HEK293 (cell line): ENCODE measurements around the gene GUK1.

Experiments used
- ZNF121 ChIP-seq: fragments of 450-650 bp; formaldehyde crosslinking; IDR thresholded peaks from 2 replicates; pipeline ENCODE4 v1.5.1; 2016; ENCODE audit warnings: missing biosample characterization, missing genetic modification characterization
- ZNF133 ChIP-seq: fragments of 450-650 bp; formaldehyde crosslinking; IDR thresholded peaks from 2 replicates; pipeline ENCODE4 v1.5.1; 2016; ENCODE audit warnings: missing biosample characterization, missing genetic modification characterization
- ZNF140 ChIP-seq: fragments of 450-650 bp; formaldehyde crosslinking; IDR thresholded peaks from 2 replicates; pipeline ENCODE4 v1.5.1; 2016; ENCODE audit warnings: missing biosample characterization, missing genetic modification characterization
- ZNF23 ChIP-seq: fragments of 450-650 bp; formaldehyde crosslinking; IDR thresholded peaks from 2 replicates; pipeline ENCODE4 v1.5.1; 2016; ENCODE audit warnings: missing biosample characterization, missing genetic modification characterization, borderline replicate concordance
- ZNF274 ChIP-seq, 2 experiments: fragments of 200-500 bp in 1 of 2; fragments of 450-650 bp in 1 of 2; sonication (Bioruptor generic) in 1 of 2; formaldehyde crosslinking in 1 of 2; IDR thresholded peaks; 2 replicates each; pipeline versions ENCODE4 v1.5.1 to v1.6.1; 2014 to 2016; ENCODE audit warnings: borderline replicate concordance in 1 of 2, inconsistent platforms in 1 of 2, low read length in 1 of 2, missing biosample characterization in 1 of 2, missing genetic modification characterization in 1 of 2
- ZNF37A ChIP-seq: fragments of 450-650 bp; IDR thresholded peaks from 2 replicates; pipeline ENCODE4 v1.5.1; 2018; ENCODE audit warnings: missing biosample characterization, missing genetic modification characterization
- ZNF423 ChIP-seq: fragments of 450-650 bp; formaldehyde crosslinking; IDR thresholded peaks from 2 replicates; pipeline ENCODE4 v1.5.1; 2016; ENCODE audit warnings: missing biosample characterization, missing genetic modification characterization
- ZNF660 ChIP-seq: fragments of 450-650 bp; IDR thresholded peaks from 2 replicates; pipeline ENCODE4 v1.5.1; 2018; ENCODE audit warnings: missing biosample characterization, mild to moderate bottlenecking, missing genetic modification characterization
- ZNF664 ChIP-seq: fragments of 450-650 bp; formaldehyde crosslinking; IDR thresholded peaks from 2 replicates; pipeline ENCODE4 v1.5.1; 2016; ENCODE audit warnings: missing biosample characterization, missing genetic modification characterization
- TF ChIP-seq, protein P1 (sequence below): fragments of 450-650 bp; formaldehyde crosslinking; IDR thresholded peaks from 2 replicates; pipeline ENCODE4 v1.5.1; 2016; ENCODE audit warnings: missing biosample characterization, missing genetic modification characterization
- TF ChIP-seq, protein P2 (sequence below): fragments of 450-650 bp; formaldehyde crosslinking; IDR thresholded peaks from 2 replicates; pipeline ENCODE4 v1.5.1; 2017; ENCODE audit warnings: missing biosample characterization, missing genetic modification characterization
- TF ChIP-seq, protein P3 (sequence below): fragments of 450-650 bp; formaldehyde crosslinking; IDR thresholded peaks from 2 replicates; pipeline ENCODE4 v1.5.1; 2016; ENCODE audit warnings: missing biosample characterization, missing genetic modification characterization
- TF ChIP-seq, protein P4 (sequence below): fragments of 450-650 bp; formaldehyde crosslinking; IDR thresholded peaks from 2 replicates; pipeline ENCODE4 v1.5.1; 2016; ENCODE audit warnings: missing biosample characterization, missing genetic modification characterization
- TF ChIP-seq, protein P5 (sequence below): fragments of 450-650 bp; IDR thresholded peaks from 2 replicates; pipeline ENCODE4 v1.5.1; 2018; ENCODE audit warnings: missing biosample characterization, missing genetic modification characterization

DNA sequence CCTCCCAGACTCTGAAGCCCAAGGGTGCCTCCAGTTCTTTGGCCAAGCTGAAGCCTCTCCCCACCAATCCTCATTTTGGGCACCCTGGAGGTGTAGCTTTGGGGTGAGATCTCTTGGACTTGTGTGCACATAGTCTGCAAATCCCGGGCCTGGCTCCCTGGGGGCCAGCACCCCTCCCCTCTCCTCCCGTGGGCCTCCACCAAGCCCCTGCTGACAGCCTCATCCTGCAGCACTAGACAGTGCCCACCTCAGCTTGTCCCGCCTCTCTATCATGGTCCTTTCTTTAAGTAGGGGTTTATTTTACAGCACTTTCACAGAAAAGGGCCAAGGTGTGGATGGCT is 12.8 kb downstream of the GUK1 start:
- TF ChIP-seq ZNF37A (tag by site-specific recombination) (no peak), ZNF664 (tag by site-specific recombination) (no peak), ZNF660 (tag by site-specific recombination) (no peak), ZNF23 (tag by site-specific recombination) (no peak), ZNF140 (no peak), ZNF274 (IDR thresholded peaks at IDR 0.05; ENCODE audit: low read length) (no peak), ZNF274 (tag by site-specific recombination; IDR thresholded peaks at IDR 0.05; ENCODE audit: borderline replicate concordance) (no peak), ZNF133 (tag by site-specific recombination) (no peak), ZNF121 (tag by site-specific recombination) (no peak), ZNF423 (no peak)
- TF ChIP-seq, protein P1, sequence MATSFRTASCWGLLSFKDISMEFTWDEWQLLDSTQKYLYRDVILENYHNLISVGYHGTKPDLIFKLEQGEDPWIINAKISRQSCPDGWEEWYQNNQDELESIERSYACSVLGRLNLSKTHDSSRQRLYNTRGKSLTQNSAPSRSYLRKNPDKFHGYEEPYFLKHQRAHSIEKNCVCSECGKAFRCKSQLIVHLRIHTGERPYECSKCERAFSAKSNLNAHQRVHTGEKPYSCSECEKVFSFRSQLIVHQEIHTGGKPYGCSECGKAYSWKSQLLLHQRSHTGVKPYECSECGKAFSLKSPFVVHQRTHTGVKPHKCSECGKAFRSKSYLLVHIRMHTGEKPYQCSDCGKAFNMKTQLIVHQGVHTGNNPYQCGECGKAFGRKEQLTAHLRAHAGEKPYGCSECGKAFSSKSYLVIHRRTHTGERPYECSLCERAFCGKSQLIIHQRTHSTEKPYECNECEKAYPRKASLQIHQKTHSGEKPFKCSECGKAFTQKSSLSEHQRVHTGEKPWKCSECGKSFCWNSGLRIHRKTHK, result no peak
- TF ChIP-seq, protein P2, sequence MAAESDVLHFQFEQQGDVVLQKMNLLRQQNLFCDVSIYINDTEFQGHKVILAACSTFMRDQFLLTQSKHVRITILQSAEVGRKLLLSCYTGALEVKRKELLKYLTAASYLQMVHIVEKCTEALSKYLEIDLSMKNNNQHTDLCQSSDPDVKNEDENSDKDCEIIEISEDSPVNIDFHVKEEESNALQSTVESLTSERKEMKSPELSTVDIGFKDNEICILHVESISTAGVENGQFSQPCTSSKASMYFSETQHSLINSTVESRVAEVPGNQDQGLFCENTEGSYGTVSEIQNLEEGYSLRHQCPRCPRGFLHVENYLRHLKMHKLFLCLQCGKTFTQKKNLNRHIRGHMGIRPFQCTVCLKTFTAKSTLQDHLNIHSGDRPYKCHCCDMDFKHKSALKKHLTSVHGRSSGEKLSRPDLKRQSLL, result no peak
- TF ChIP-seq, protein P3, sequence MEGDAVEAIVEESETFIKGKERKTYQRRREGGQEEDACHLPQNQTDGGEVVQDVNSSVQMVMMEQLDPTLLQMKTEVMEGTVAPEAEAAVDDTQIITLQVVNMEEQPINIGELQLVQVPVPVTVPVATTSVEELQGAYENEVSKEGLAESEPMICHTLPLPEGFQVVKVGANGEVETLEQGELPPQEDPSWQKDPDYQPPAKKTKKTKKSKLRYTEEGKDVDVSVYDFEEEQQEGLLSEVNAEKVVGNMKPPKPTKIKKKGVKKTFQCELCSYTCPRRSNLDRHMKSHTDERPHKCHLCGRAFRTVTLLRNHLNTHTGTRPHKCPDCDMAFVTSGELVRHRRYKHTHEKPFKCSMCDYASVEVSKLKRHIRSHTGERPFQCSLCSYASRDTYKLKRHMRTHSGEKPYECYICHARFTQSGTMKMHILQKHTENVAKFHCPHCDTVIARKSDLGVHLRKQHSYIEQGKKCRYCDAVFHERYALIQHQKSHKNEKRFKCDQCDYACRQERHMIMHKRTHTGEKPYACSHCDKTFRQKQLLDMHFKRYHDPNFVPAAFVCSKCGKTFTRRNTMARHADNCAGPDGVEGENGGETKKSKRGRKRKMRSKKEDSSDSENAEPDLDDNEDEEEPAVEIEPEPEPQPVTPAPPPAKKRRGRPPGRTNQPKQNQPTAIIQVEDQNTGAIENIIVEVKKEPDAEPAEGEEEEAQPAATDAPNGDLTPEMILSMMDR, result no peak
- TF ChIP-seq, protein P4, sequence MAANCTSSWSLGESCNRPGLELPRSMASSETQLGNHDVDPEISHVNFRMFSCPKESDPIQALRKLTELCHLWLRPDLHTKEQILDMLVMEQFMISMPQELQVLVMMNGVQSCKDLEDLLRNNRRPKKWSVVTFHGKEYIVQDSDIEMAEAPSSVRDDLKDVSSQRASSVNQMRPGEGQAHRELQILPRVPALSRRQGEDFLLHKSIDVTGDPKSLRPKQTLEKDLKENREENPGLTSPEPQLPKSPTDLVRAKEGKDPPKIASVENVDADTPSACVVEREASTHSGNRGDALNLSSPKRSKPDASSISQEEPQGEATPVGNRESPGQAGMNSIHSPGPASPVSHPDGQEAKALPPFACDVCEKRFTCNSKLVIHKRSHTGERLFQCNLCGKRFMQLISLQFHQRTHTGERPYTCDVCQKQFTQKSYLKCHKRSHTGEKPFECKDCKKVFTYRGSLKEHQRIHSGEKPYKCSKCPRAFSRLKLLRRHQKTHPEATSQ (tag by site-specific recombination), result no peak
- TF ChIP-seq, protein P5, sequence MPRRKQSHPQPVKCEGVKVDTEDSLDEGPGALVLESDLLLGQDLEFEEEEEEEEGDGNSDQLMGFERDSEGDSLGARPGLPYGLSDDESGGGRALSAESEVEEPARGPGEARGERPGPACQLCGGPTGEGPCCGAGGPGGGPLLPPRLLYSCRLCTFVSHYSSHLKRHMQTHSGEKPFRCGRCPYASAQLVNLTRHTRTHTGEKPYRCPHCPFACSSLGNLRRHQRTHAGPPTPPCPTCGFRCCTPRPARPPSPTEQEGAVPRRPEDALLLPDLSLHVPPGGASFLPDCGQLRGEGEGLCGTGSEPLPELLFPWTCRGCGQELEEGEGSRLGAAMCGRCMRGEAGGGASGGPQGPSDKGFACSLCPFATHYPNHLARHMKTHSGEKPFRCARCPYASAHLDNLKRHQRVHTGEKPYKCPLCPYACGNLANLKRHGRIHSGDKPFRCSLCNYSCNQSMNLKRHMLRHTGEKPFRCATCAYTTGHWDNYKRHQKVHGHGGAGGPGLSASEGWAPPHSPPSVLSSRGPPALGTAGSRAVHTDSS (tag by site-specific recombination), result no peak
